Retinal pigment epithelial cell (primary cell): ENCODE measurements around the gene LCE1F.

Experiments used
- DNase-seq: peaks from one replicate; pipeline ENCODE4 v3.0.0-alpha.2; 2010; ENCODE audit warnings: low read depth
- H3K4me3 ChIP-seq: 2 replicates; pipeline ENCODE4 v1.5.1; 2011; ENCODE audit warnings: mild to moderate bottlenecking, low read length, control low read depth, moderate library complexity
- TF ChIP-seq, protein P1 (sequence below): conservative IDR thresholded peaks from 2 replicates; pipeline ENCODE4 v1.5.1; 2011; ENCODE audit warnings: low read depth, low read length, control low read depth, inconsistent platforms

LCE1F gene

DNA sequence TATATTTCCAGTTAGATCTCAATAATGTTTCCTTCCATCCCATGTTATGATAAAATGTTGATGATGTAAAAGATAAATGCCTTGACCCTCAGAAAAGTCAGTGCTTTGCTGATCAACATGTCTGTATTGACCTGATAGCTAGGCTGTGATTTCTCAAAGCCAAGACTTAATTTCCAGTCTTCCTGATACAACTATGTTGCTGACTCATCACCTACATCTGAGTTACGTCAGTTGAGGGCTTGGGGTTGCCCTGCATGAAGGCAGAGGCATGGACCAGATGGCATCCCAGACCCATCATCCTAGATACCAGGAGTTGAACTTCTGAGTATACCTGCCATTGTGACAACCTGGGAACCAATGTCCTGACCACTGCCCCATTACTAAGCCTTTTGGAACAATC is 26.4 kb downstream of the LCE1F start:
- H3K4me3 ChIP-seq: no peak overlapping the region
- DNase-seq: no peak
- TF ChIP-seq, protein P1, sequence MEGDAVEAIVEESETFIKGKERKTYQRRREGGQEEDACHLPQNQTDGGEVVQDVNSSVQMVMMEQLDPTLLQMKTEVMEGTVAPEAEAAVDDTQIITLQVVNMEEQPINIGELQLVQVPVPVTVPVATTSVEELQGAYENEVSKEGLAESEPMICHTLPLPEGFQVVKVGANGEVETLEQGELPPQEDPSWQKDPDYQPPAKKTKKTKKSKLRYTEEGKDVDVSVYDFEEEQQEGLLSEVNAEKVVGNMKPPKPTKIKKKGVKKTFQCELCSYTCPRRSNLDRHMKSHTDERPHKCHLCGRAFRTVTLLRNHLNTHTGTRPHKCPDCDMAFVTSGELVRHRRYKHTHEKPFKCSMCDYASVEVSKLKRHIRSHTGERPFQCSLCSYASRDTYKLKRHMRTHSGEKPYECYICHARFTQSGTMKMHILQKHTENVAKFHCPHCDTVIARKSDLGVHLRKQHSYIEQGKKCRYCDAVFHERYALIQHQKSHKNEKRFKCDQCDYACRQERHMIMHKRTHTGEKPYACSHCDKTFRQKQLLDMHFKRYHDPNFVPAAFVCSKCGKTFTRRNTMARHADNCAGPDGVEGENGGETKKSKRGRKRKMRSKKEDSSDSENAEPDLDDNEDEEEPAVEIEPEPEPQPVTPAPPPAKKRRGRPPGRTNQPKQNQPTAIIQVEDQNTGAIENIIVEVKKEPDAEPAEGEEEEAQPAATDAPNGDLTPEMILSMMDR: no peak

DNA sequence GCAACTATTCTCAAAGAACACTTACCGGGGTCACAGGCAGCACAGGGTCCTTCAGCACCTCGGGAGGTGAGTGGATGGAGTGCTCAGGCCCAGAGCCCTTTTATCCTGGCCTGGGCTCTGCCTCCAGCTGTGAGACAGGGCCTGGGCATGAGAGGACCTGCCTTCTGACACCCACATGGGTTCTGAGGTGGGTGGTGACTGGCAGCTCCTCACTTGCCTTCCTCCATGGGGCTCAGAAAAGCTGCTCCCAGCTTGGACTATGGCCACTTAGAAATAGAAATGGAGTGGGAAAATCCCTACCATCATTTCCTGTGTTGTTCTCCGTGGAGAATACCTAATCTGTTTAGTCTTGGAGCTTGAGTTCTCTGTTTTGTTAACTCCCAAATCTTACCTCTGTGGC is 31.6 kb downstream of the LCE1F start, which contains the start of gene LCE1C:
LCE1C (minus strand) TSS at position 76 of the 400 bp plus-strand sequence. CDS start 1,173 bp downstream, outside the sequence.
- no peak for DNase-seq
- H3K4me3 ChIP-seq: no peak within 1 kb of the TSS
- TF ChIP-seq, protein P1: no peak

DNA sequence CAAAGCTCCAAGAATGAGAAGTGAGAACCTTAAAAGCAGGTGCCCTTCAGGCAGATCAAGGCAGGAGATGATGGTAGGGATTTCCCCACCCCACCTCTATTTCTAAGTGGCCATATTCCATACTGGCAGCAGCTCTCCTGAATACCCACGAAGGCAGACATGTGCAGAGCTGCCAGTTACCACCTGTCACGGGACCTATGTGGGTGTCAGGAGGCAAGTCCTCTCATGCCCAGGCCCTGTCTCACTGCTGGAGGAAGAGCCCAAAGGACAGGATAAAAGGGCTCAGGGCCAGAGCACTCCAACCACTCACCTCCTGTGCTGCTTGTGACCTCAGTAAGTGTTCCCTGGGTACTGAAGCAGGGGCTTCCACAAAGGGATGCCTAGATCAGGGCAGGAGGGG is 36.1 kb downstream of the LCE1F start:
- no peak overlapping the region for H3K4me3 ChIP-seq
- no peak for DNase-seq
- TF ChIP-seq, protein P1: no peak

DNA sequence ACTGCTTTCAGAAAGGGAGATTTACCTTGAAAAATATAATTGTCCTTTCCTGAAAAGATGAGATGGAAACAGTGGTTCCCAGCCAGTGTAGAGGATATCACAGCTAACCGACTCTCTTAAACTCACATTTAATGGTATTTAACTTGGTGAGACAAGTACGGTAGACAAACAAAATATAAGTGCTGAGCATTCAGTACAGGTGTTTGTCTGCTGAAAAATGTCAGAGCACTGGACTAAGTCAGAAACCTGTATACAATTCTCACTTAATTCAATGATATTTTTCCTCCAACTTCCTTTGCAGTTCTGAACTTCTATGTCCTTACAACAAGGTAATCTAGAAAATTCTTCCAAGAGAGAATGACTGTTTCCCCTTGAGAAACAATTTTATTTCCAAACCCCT is 36.7 kb downstream of the LCE1F start, which contains the start of gene LCE1B:
LCE1B (plus strand) TSS at position 301 of the 400 bp plus-strand sequence. CDS start 476 bp downstream, outside the sequence.
- TF ChIP-seq, protein P1: no peak
- H3K4me3 ChIP-seq: no peak within 1 kb of the TSS
- DNase-seq: no peak

DNA sequence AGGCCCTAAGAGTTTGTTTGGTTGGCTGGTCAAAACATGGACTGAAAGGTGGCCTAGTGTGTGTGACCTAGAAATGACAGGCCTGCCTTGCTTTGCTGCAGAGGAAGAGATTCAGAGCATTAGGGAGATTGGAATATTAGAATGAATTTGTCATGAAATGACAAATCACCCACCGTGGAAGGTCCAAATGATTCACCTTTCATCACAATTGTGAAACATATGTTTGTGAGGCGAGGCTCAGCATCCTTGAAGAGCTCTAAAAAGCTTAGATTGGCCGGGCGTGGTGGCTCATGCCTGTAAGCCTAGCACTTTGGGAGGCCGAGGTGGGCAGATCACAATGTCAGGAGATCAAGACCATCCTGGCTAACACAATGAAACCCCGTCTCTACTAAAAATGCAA is 42.4 kb downstream of the LCE1F start:
- no peak overlapping the region for H3K4me3 ChIP-seq
- TF ChIP-seq, protein P1: no peak
- DNase-seq: no peak

DNA sequence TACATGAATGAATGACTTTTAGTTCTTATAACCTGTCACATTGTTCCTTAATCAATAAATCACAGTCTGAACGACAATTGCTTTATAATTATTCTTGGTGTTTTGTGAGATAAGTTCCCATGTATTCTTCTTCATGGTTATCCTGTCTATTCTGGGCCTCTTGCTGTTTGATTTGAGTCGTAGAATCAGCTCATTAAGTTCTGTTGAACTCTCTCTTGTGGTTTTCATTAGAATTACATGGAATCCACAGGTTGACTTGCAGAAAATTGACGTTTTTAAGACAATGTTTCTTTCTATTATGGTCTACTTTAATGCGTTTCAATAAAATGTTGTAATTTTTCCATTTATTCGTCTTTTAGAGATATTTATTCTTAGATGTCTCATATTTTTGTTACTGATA is 48.4 kb downstream of the LCE1F start:
- H3K4me3 ChIP-seq: no peak overlapping the region
- no peak for DNase-seq
- TF ChIP-seq, protein P1: no peak

DNA sequence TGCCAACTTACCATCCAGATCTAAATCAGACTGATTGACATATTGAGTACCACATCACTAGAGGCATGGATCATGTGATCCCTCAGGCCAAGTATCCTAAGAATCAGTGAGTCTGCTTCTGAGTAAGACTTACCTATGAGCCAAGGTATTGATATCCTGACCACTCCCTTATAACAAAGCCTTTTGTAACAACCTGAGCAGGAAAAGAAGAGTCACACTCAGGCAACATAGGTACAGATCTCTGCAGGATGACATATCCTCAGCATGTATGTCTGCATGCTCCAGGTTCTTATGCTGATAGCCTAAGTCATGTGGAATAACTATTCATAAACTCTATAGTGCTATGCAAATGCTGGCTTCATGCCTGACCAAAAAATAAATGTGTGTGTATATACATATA is 50.0 kb downstream of the LCE1F start:
- H3K4me3 ChIP-seq: no peak overlapping the region
- no peak for DNase-seq
- TF ChIP-seq, protein P1: no peak
